SU-DHL-6 (cell line): ENCODE results near the gene DBX1.
"Not testable (repeated sequence)": the region's sequence is repeated elsewhere in the genome, so short reads cannot be mapped to it uniquely, and the experiment has no call there.

Experiments used
- CTCF ChIP-seq: fragments of 200-600 bp; sonication (generic); IDR thresholded peaks from one replicate; pipeline ENCODE4 v1.5.1; 2017; ENCODE audit warnings: antibody characterized with exemption, mild to moderate bottlenecking, low read length, moderate library complexity; ENCODE audit not compliant: insufficient read depth, poor library complexity, severe bottlenecking
- EZH2phosphoT487 ChIP-seq: fragments of 200-600 bp; sonication (generic), shearing (Covaris generic); conservative IDR thresholded peaks from 2 replicates; pipeline ENCODE4 v1.6.1; 2018; ENCODE audit warnings: mild to moderate bottlenecking, antibody characterized with exemption, low read length, moderate library complexity, mixed read lengths

GRCh38 chr11:20128528-20128825 is 31.8 kb downstream of the DBX1 start:
- TF ChIP-seq EZH2phosphoT487, CTCF: not testable (repeated sequence)
